22Rv1 (cell line): ENCODE results near the gene ABCG4.

Experiments
- ZFX ChIP-seq: fragments of 450-650 bp; IDR thresholded peaks from 2 replicates; pipeline ENCODE4 v1.6.1; 2017; ENCODE audit warnings: antibody characterized with exemption, borderline replicate concordance
- TF ChIP-seq, protein P1 (sequence below): fragments of 450-650 bp; IDR thresholded peaks from 2 replicates; pipeline ENCODE4 v1.5.1; 2017; ENCODE audit warnings: mild to moderate bottlenecking

DNA sequence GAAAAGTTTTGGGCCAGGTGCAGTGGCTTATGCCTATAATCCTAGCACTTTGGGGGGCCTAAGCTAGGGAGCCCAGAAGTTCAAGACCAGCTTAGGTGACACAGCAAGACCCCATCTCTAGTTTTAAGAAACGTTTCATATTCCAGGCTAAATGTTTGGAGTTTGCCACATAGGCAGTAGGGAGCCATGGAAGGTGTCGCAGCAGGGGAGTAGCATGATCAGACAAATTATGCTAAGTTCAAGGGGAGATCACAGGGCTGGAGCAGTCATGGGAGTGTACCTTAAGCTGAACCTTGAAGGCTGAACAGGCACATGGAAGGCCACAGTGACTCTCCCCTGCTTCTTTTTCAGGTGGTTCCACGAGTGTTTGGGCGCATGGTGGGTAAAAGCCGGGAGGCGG is 30.5 kb downstream of the ABCG4 start:
- TF ChIP-seq, protein P1, sequence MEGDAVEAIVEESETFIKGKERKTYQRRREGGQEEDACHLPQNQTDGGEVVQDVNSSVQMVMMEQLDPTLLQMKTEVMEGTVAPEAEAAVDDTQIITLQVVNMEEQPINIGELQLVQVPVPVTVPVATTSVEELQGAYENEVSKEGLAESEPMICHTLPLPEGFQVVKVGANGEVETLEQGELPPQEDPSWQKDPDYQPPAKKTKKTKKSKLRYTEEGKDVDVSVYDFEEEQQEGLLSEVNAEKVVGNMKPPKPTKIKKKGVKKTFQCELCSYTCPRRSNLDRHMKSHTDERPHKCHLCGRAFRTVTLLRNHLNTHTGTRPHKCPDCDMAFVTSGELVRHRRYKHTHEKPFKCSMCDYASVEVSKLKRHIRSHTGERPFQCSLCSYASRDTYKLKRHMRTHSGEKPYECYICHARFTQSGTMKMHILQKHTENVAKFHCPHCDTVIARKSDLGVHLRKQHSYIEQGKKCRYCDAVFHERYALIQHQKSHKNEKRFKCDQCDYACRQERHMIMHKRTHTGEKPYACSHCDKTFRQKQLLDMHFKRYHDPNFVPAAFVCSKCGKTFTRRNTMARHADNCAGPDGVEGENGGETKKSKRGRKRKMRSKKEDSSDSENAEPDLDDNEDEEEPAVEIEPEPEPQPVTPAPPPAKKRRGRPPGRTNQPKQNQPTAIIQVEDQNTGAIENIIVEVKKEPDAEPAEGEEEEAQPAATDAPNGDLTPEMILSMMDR: no peak
- no peak for TF ChIP-seq ZFX
